Hepatocyte (in vitro differentiated cells): ENCODE measurements around the gene MS4A12.

Experiments
- EZH2 ChIP-seq: fragments of 200-600 bp; sonication (generic); IDR thresholded peaks from 2 replicates; pipeline ENCODE4 v1.6.1; 2016; ENCODE audit warnings: antibody characterized with exemption, mild to moderate bottlenecking, borderline replicate concordance
- TF ChIP-seq, protein P1 (sequence below): fragments of 200-600 bp; sonication (generic); IDR thresholded peaks from 2 replicates; pipeline ENCODE4 v1.5.1; 2016; ENCODE audit warnings: antibody characterized with exemption, mild to moderate bottlenecking; ENCODE audit not compliant: poor library complexity

DNA sequence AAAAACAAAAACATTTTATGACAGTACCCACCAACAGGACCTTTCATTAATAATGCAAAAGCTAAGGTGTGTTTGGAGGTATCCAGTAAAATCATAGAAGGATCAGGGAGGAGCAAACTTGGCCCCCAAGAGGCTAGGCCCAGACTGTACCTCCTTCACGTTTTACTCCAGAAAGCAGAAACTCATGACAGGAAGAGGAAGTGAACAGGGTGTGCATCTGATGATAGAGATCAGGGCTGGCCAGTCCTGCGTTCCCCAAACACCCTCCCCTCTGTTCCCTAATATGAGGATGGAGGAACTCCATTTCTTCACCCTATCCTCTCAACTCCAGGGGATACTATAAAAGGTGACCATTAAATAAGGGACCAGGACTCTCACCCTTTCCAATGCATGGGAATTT, 10.2 kb upstream of the MS4A12 start:
- TF ChIP-seq, protein P1, sequence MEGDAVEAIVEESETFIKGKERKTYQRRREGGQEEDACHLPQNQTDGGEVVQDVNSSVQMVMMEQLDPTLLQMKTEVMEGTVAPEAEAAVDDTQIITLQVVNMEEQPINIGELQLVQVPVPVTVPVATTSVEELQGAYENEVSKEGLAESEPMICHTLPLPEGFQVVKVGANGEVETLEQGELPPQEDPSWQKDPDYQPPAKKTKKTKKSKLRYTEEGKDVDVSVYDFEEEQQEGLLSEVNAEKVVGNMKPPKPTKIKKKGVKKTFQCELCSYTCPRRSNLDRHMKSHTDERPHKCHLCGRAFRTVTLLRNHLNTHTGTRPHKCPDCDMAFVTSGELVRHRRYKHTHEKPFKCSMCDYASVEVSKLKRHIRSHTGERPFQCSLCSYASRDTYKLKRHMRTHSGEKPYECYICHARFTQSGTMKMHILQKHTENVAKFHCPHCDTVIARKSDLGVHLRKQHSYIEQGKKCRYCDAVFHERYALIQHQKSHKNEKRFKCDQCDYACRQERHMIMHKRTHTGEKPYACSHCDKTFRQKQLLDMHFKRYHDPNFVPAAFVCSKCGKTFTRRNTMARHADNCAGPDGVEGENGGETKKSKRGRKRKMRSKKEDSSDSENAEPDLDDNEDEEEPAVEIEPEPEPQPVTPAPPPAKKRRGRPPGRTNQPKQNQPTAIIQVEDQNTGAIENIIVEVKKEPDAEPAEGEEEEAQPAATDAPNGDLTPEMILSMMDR = no peak
- TF ChIP-seq EZH2 = no peak
